ENCODE data around the gene GAD1. TPM values are rescaled to one million over a fixed set of nuclear protein-coding genes. Genes with fewer than 3 reads are reported as not detected.

Gene GAD1
- total and polyA plus RNA-seq, 2 donors (not counting 3 experiments of a cell fraction or from before 2014, with no cell fraction given): 0.60 to 0.62 TPM

GRCh38 chr2:170830166-170830565, 13.5 kb downstream of the GAD1 start:
- Histone ChIP-seq H3K27ac (ENCODE audit: insufficient read depth, low read depth, low read length) (no peak overlapping the region), H3K36me3 (ENCODE audit: control insufficient read depth in 2 of 2, extremely low read depth in 1 of 2, insufficient read depth in 2 of 2, low read length in 2 of 2) (no peaks in the 10 kb centered on the region), H3K9me3 (replicated peaks; ENCODE audit: control insufficient read depth, insufficient read depth, low read length) (no peaks in the 10 kb centered on the region), H3K9me1 (replicated peaks; ENCODE audit: control insufficient read depth, extremely low read depth, insufficient read depth, low read length) (no peaks in the 10 kb centered on the region), H4K20me1 (replicated peaks; ENCODE audit: control insufficient read depth, extremely low read depth, insufficient read depth, low read length) (no peaks in the 10 kb centered on the region), H3K4me3 (replicated peaks in 1 of 3; ENCODE audit: insufficient read depth in 1 of 3, low read depth in 1 of 3, low read length in 3 of 3) (no peak overlapping the region), H3K27me3 (ENCODE audit: control insufficient read depth in 2 of 2, insufficient read depth in 2 of 2, low read length in 2 of 2) (peaks cover 7 to 12% of the 10 kb centered on the region in 2 experiments), H3K9ac (replicated peaks; ENCODE audit: extremely low read depth, insufficient read depth, low read length) (no peak overlapping the region), H2AFZ (ENCODE audit: low read depth, low read length) (no peak overlapping the region), H3K4me1 (ENCODE audit: control insufficient read depth, extremely low read depth, insufficient read depth, low read length) (no peaks in the 10 kb centered on the region), H3K79me2 (ENCODE audit: control insufficient read depth, insufficient read depth, low read length) (no peaks in the 10 kb centered on the region), H3K4me2 (ENCODE audit: insufficient read depth, low read length) (no peak overlapping the region)
- DNase-seq (ENCODE audit: low read depth, low spot score): no peak
- POLR2A ChIA-PET: no interaction called here
- dilution Hi-C loops (cut with MboI; ENCODE audit: extremely low pct_ligation_motif_present, low sequenced_read_pairs): no loop called here
- CTCF ChIA-PET: no interaction called here
- intact Hi-C loops (cut with micrococcal nuclease): no loop called here
- BruUV-seq (replicated peaks): no TSS peak
- no peak for TF ChIP-seq POLR2AphosphoS5 (IDR thresholded peaks at IDR 0.05; ENCODE audit: insufficient read depth, low read depth, low read length)
- no peak for TF ChIP-seq MAX (IDR thresholded peaks at IDR 0.05; ENCODE audit: insufficient read depth, insufficient read length)
- TF ChIP-seq POLR2A (IDR thresholded peaks at IDR 0.05; ENCODE audit: low read depth, low read length): no peak
- TF ChIP-seq MYC (IDR thresholded peaks at IDR 0.05; ENCODE audit: low read depth, low read length): no peak
- no peak for TF ChIP-seq CTCF (IDR thresholded peaks at IDR 0.05; ENCODE audit: extremely low read depth in 1 of 2, insufficient read depth in 1 of 2, low read depth in 1 of 2, low read length in 2 of 2)
- TF ChIP-seq JUN (IDR thresholded peaks at IDR 0.05; ENCODE audit: borderline replicate concordance, insufficient read depth, insufficient read length, low read depth): no peak
- TF ChIP-seq GATA2 (IDR thresholded peaks at IDR 0.05; ENCODE audit: insufficient read depth, insufficient read length, low read depth, low read length): no peak
- no peak for TF ChIP-seq EZH2 (IDR thresholded peaks at IDR 0.05; ENCODE audit: borderline replicate concordance, low read depth, low read length, severe bottlenecking)
- no peak for TF ChIP-seq FOS (IDR thresholded peaks at IDR 0.05; ENCODE audit: borderline replicate concordance, insufficient read depth, low read length)
- FAIRE-seq: no peak
